Pericardium fibroblast (primary cell): Measurements from ENCODE around the gene KRTAP10-7. TPM values are rescaled to one million over a fixed set of nuclear protein-coding genes. Genes with fewer than 3 reads are reported as not detected.

ENCODE experiments used
- total RNA-seq: library from RNA; depleted of rRNA; stranded (reverse); fragments of >200 nt; gene quantifications from 2 replicates; pipeline ENCODE4 v1.2.3, GENCODE V29; 2015

KRTAP10-7 gene
- total RNA-seq: not detected in 2 replicates

GRCh38 chr21:44600118-44600978 lies at the start of gene KRTAP10-7:
Gene KRTAP10-7, plus strand, starts transcription at chr21:44600597. Its CDS starts 25 bp downstream, at chr21:44600622.

GRCh38 chr21:44551340-44551961 lies 48.9 kb upstream of the KRTAP10-7 start, which contains the start of gene KRTAP10-2:
Gene KRTAP10-2, minus strand, starts transcription at chr21:44551505. Its CDS starts 47 bp downstream, at chr21:44551458.

GRCh38 chr21:44558695-44559094 lies 41.7 kb upstream of the KRTAP10-7 start, which contains the start of gene KRTAP10-3:
Gene KRTAP10-3, minus strand, starts transcription at chr21:44558795. Its CDS starts 80 bp downstream, at chr21:44558715.

GRCh38 chr21:44573630-44574456 lies 26.6 kb upstream of the KRTAP10-7 start, which contains the start of gene KRTAP10-4:
Gene KRTAP10-4, plus strand, starts transcription at chr21:44573729. Its CDS starts 30 bp downstream, at chr21:44573759.

GRCh38 chr21:44580231-44580821 lies 20.1 kb upstream of the KRTAP10-7 start, which contains the start of gene KRTAP10-5:
Gene KRTAP10-5, minus strand, starts transcription at chr21:44580604. Its CDS starts 26 bp downstream, at chr21:44580578.

GRCh38 chr21:44592446-44593311 lies 7.7 kb upstream of the KRTAP10-7 start, which contains the start of gene KRTAP10-6:
Gene KRTAP10-6, minus strand, starts transcription at chr21:44592505. Its CDS starts 21 bp downstream, at chr21:44592484.

GRCh38 chr21:44612029-44612486 lies 11.7 kb downstream of the KRTAP10-7 start, which contains the start of gene KRTAP10-8:
Gene KRTAP10-8, plus strand, starts transcription at chr21:44612079. Its CDS starts 22 bp downstream, at chr21:44612101.

GRCh38 chr21:44626673-44627143 lies 26.3 kb downstream of the KRTAP10-7 start, which contains the start of gene KRTAP10-9:
Gene KRTAP10-9, plus strand, starts transcription at chr21:44627093. Its CDS starts 79 bp downstream, at chr21:44627172.

GRCh38 chr21:44637018-44637850 lies 36.8 kb downstream of the KRTAP10-7 start, which contains the start of gene KRTAP10-10:
Gene KRTAP10-10, plus strand, starts transcription at chr21:44637356. Its CDS starts 62 bp downstream, at chr21:44637418.

GRCh38 chr21:44646366-44647221 lies 46.2 kb downstream of the KRTAP10-7 start, which contains the start of gene KRTAP10-11:
Gene KRTAP10-11, plus strand, starts transcription at chr21:44646414. Its CDS starts 45 bp downstream, at chr21:44646459.

Other genes starting within 250 kb of the KRTAP10-7 start
- not detected in 2 replicates for gene TRPM2, start 247.0 kb upstream of the KRTAP10-7 start, total RNA-seq
- gene LRRC3, start 145.1 kb upstream of the KRTAP10-7 start, total RNA-seq: 3.0 and 3.5 TPM in 2 replicates
- gene KRTAP10-1, start 60.4 kb upstream of the KRTAP10-7 start, total RNA-seq: not detected in 2 replicates
- not detected in 2 replicates for gene KRTAP10-2, start 49.1 kb upstream of the KRTAP10-7 start, total RNA-seq
- gene KRTAP10-3, start 41.8 kb upstream of the KRTAP10-7 start, total RNA-seq: not detected in 2 replicates
- gene KRTAP10-4, start 26.9 kb upstream of the KRTAP10-7 start, total RNA-seq: not detected in 2 replicates
- gene KRTAP10-5, start 20.0 kb upstream of the KRTAP10-7 start, total RNA-seq: not detected in 2 replicates
- gene KRTAP10-6, start 8.1 kb upstream of the KRTAP10-7 start, total RNA-seq: not detected in 2 replicates
- not detected in 2 replicates for gene KRTAP10-8, start 11.5 kb downstream of the KRTAP10-7 start, total RNA-seq
- not detected in 2 replicates for gene KRTAP10-9, start 26.5 kb downstream of the KRTAP10-7 start, total RNA-seq
- gene KRTAP10-10, start 36.8 kb downstream of the KRTAP10-7 start, total RNA-seq: not detected in 2 replicates
- gene KRTAP10-11, start 45.8 kb downstream of the KRTAP10-7 start, total RNA-seq: not detected in 2 replicates
- gene KRTAP12-4, start 54.1 kb downstream of the KRTAP10-7 start, total RNA-seq: not detected in 2 replicates
- not detected in 2 replicates for gene KRTAP12-3, start 57.3 kb downstream of the KRTAP10-7 start, total RNA-seq
- gene KRTAP12-2, start 66.3 kb downstream of the KRTAP10-7 start, total RNA-seq: not detected in 2 replicates
- not detected in 2 replicates for gene KRTAP12-1, start 81.6 kb downstream of the KRTAP10-7 start, total RNA-seq
- not detected in 2 replicates for gene KRTAP10-12, start 96.6 kb downstream of the KRTAP10-7 start, total RNA-seq
- not detected in 2 replicates for gene TSPEAR, start 111.0 kb downstream of the KRTAP10-7 start, total RNA-seq
- 35.5 and 37.3 TPM in 2 replicates for gene UBE2G2, start 201.2 kb downstream of the KRTAP10-7 start, total RNA-seq
- gene SUMO3, start 217.5 kb downstream of the KRTAP10-7 start, total RNA-seq: 54.7 and 66.2 TPM in 2 replicates